Measurements from ENCODE around the gene BICDL2. TPM values are rescaled to one million over a fixed set of nuclear protein-coding genes. Genes with fewer than 3 reads are reported as not detected.

Gene BICDL2
- polyA plus RNA-seq, 1 of the 3 experiments (the other 2 are of a cell fraction) = not detected

DNA sequence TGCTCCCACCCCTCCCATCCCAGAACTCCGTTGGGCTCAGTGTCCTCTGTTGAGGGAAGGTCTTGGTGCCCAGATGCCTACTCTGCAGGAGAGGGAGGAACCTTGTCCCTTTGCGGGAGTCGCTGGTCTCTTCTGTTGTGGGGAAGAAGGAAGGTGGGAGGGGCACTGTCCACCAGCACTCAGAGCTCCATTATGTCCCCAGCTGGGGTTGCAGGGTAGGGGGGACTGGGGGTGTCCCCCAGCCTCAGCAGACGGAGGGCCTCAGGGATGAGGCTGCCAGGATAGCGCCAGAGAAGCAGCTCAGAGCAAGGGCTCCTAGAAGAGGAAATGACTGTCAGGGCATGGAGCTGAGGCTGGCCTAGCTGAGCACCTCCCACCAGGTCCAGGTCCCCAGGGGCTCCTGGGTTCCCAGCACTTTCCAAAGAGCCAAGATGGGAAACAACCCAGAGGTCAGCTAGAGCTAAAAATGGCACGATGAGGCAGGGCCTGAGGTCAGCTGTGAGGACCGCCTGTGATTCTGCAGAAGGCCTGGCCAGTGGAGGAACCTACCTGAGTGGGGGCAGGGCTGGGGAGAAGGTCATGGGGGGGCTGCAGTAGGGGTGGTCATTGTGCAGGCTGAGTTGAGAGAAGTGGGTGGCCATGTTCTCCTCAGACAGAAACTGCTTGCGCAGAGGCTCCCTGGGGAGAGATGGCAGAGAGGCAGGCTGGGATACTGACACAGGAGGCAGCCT lies 13.9 kb downstream of the BICDL2 start (continued):
- TF ChIP-seq, protein P1, sequence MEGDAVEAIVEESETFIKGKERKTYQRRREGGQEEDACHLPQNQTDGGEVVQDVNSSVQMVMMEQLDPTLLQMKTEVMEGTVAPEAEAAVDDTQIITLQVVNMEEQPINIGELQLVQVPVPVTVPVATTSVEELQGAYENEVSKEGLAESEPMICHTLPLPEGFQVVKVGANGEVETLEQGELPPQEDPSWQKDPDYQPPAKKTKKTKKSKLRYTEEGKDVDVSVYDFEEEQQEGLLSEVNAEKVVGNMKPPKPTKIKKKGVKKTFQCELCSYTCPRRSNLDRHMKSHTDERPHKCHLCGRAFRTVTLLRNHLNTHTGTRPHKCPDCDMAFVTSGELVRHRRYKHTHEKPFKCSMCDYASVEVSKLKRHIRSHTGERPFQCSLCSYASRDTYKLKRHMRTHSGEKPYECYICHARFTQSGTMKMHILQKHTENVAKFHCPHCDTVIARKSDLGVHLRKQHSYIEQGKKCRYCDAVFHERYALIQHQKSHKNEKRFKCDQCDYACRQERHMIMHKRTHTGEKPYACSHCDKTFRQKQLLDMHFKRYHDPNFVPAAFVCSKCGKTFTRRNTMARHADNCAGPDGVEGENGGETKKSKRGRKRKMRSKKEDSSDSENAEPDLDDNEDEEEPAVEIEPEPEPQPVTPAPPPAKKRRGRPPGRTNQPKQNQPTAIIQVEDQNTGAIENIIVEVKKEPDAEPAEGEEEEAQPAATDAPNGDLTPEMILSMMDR (IDR thresholded peaks at IDR 0.05) = no peak
- TF ChIP-seq FOXM1 (IDR thresholded peaks at IDR 0.05; ENCODE audit: low read depth) (0 out of 2 replicates have a peak, but pooled peaks have one; percentile 9), GATA2 (CRISPR knock-in tag; IDR thresholded peaks at IDR 0.05) (no peak), SMC3 (IDR thresholded peaks at IDR 0.05; ENCODE audit: low read depth, low read length) (no peak), CHD2 (IDR thresholded peaks at IDR 0.05; ENCODE audit: low read length, partially characterized antibody) (no peak), TEAD4 (IDR thresholded peaks at IDR 0.05; ENCODE audit: borderline replicate concordance, insufficient read depth) (no peak), RAD21 (IDR thresholded peaks at IDR 0.05; ENCODE audit: low read length) (no peak), GABPA (IDR thresholded peaks at IDR 0.05; ENCODE audit: low read depth) (0 out of 2 replicates have a peak, but pooled peaks have one; percentile 3)

DNA sequence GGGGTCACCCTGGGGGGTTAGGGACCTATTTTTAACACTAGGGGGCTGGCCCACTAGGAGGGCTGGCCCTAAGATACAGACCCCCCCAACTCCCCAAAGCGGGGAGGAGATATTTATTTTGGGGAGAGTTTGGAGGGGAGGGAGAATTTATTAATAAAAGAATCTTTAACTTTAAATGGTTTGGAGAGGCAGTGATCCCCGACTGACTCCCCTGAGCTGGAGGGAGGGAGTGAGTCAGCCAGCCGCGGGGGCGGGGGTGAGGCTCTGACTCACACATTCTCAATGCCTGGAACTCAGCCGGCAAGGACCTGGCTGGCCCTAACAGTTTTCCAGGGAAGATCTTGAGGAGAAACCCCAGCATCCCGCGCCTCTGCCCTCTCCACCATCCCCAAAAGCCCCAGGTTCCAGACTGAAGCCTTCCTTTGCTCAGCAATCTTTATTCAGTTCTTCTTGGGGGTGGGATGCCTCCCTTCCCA lies 14.5 kb downstream of the BICDL2 start:
- H3K79me2 ChIP-seq (ENCODE audit: insufficient read depth) = peaks cover 11% of the 10 kb centered on the region; the same call in 1 of the 2 replicates
- H3F3A ChIP-seq (replicated peaks; ENCODE audit: insufficient read depth) = peaks cover 45% of the 10 kb centered on the region
- H3K4me3 ChIP-seq (ENCODE audit: low read depth in 2 of 2, low read length in 1 of 2) = peak overlapping the region; percentile 80 to 88; a peak in 3 of 4 replicates
- no peak for DNase-seq
- POLR2A ChIA-PET = no interaction called here
- H3K27ac ChIP-seq (ENCODE audit: low read depth in 2 of 2, low read length in 1 of 2) = peak overlapping the region; percentile 94 to 99
- CTCF ChIA-PET = interaction anchor here (0.9 to 8.5 kb wide), 5 partner anchors 9 to 60 kb away, joined by 3 to 111 read pairs (median 4); no protein-coding TSS in a partner anchor
- peak overlapping the region; percentile 99 for H3K4me2 ChIP-seq
- H3K9me3 ChIP-seq = no peaks in the 10 kb centered on the region
- peak overlapping the region; percentile 100 for H3K9ac ChIP-seq
- 3% methylated on average over 8 of the region's 8 CpGs for WGBS (ENCODE audit: low lambda C conversion rate)
- H4K20me1 ChIP-seq (ENCODE audit: insufficient read depth) = peaks cover 8% of the 10 kb centered on the region
- H3K9me2 ChIP-seq = no peaks in the 10 kb centered on the region
- H2AFZ ChIP-seq (ENCODE audit: low read depth) = no peak overlapping the region
- H3K4me1 ChIP-seq (ENCODE audit: control insufficient read depth in 1 of 2, insufficient read depth in 2 of 2, low read depth in 1 of 2, low read length in 1 of 2) = peaks cover 8 to 33% of the 10 kb centered on the region in 2 experiments; a peak in 3 of 4 replicates
- H3K36me3 ChIP-seq (replicated peaks in 1 of 2; ENCODE audit: control insufficient read depth in 1 of 2, insufficient read depth in 2 of 2, low read length in 1 of 2) = peaks cover 16 to 20% of the 10 kb centered on the region in 2 experiments
- no peaks in the 10 kb centered on the region for H3K27me3 ChIP-seq (ENCODE audit: insufficient read depth)
- TF ChIP-seq POLR2AphosphoS5 (IDR thresholded peaks at IDR 0.05; ENCODE audit: low read depth, low read length) = peak; percentile 64; the same call in 1 of the 2 replicates
- TF ChIP-seq JUND (IDR thresholded peaks at IDR 0.05) = peak; percentile 98
- TF ChIP-seq RCOR1 (IDR thresholded peaks at IDR 0.05; ENCODE audit: low read length) = no peak
- TF ChIP-seq EZH2phosphoT487 (IDR thresholded peaks at IDR 0.05; ENCODE audit: borderline replicate concordance, low read depth) = no peak
- TF ChIP-seq SIN3A (IDR thresholded peaks at IDR 0.05; ENCODE audit: borderline replicate concordance, low read depth, low read length) = peak; percentile 64; the same call in 1 of the 2 replicates
- peak; percentile 99 for TF ChIP-seq FOSL2 (IDR thresholded peaks at IDR 0.05; ENCODE audit: borderline replicate concordance, low read depth)
- TF ChIP-seq RAD21 (IDR thresholded peaks at IDR 0.05; ENCODE audit: low read length) = no peak
- TF ChIP-seq ELF1 (IDR thresholded peaks at IDR 0.05) = no peak
- TF ChIP-seq, protein P2, sequence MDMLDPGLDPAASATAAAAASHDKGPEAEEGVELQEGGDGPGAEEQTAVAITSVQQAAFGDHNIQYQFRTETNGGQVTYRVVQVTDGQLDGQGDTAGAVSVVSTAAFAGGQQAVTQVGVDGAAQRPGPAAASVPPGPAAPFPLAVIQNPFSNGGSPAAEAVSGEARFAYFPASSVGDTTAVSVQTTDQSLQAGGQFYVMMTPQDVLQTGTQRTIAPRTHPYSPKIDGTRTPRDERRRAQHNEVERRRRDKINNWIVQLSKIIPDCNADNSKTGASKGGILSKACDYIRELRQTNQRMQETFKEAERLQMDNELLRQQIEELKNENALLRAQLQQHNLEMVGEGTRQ (IDR thresholded peaks at IDR 0.05; ENCODE audit: borderline replicate concordance, low read depth, low read length) = no peak
- TF ChIP-seq FOXM1 (IDR thresholded peaks at IDR 0.05; ENCODE audit: low read depth) = 0 out of 2 replicates have a peak, but pooled peaks have one; percentile 36
- peak; percentile 53; the same call in 1 of the 2 replicates for TF ChIP-seq TCF12 (IDR thresholded peaks at IDR 0.05)
- TF ChIP-seq RFX5 (IDR thresholded peaks at IDR 0.05; ENCODE audit: low read length) = no peak
- TF ChIP-seq, protein P3, sequence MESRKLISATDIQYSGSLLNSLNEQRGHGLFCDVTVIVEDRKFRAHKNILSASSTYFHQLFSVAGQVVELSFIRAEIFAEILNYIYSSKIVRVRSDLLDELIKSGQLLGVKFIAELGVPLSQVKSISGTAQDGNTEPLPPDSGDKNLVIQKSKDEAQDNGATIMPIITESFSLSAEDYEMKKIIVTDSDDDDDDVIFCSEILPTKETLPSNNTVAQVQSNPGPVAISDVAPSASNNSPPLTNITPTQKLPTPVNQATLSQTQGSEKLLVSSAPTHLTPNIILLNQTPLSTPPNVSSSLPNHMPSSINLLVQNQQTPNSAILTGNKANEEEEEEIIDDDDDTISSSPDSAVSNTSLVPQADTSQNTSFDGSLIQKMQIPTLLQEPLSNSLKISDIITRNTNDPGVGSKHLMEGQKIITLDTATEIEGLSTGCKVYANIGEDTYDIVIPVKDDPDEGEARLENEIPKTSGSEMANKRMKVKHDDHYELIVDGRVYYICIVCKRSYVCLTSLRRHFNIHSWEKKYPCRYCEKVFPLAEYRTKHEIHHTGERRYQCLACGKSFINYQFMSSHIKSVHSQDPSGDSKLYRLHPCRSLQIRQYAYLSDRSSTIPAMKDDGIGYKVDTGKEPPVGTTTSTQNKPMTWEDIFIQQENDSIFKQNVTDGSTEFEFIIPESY (IDR thresholded peaks at IDR 0.05; ENCODE audit: borderline replicate concordance, low read depth) = no peak
- TF ChIP-seq, protein P4, sequence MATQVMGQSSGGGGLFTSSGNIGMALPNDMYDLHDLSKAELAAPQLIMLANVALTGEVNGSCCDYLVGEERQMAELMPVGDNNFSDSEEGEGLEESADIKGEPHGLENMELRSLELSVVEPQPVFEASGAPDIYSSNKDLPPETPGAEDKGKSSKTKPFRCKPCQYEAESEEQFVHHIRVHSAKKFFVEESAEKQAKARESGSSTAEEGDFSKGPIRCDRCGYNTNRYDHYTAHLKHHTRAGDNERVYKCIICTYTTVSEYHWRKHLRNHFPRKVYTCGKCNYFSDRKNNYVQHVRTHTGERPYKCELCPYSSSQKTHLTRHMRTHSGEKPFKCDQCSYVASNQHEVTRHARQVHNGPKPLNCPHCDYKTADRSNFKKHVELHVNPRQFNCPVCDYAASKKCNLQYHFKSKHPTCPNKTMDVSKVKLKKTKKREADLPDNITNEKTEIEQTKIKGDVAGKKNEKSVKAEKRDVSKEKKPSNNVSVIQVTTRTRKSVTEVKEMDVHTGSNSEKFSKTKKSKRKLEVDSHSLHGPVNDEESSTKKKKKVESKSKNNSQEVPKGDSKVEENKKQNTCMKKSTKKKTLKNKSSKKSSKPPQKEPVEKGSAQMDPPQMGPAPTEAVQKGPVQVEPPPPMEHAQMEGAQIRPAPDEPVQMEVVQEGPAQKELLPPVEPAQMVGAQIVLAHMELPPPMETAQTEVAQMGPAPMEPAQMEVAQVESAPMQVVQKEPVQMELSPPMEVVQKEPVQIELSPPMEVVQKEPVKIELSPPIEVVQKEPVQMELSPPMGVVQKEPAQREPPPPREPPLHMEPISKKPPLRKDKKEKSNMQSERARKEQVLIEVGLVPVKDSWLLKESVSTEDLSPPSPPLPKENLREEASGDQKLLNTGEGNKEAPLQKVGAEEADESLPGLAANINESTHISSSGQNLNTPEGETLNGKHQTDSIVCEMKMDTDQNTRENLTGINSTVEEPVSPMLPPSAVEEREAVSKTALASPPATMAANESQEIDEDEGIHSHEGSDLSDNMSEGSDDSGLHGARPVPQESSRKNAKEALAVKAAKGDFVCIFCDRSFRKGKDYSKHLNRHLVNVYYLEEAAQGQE (IDR thresholded peaks at IDR 0.05; ENCODE audit: low read depth, low read length) = 0 out of 2 replicates have a peak, but pooled peaks have one; percentile 24
- no peak for TF ChIP-seq SMC3 (IDR thresholded peaks at IDR 0.05; ENCODE audit: low read depth, low read length)
- no peak for TF ChIP-seq YY1 (IDR thresholded peaks at IDR 0.05; ENCODE audit: low read depth)
- peak; percentile 77 for TF ChIP-seq NFIC (IDR thresholded peaks at IDR 0.05; ENCODE audit: borderline replicate concordance)

Measured in SK-N-SH (cell line).